Caki2 (cell line): ENCODE data around the gene HIPK1. TPM values are rescaled to one million over a fixed set of nuclear protein-coding genes. Genes with fewer than 3 reads are reported as not detected.

Experiments used
- DNase-seq: peaks from one replicate; pipeline ENCODE4 v3.0.0-alpha.2; 2015; ENCODE audit warnings: low read depth
- in situ Hi-C: cut with HindIII; loops from 2 replicates; pipeline ENCODE4 v1.10.0; 2016; ENCODE audit warnings: low sequenced_read_pairs, low pct_unique_long_range_greater_than_20kb, mixed read lengths
- total RNA-seq: library from RNA; depleted of rRNA; stranded (reverse); fragments of >200 nt; shearing (Covaris generic); gene quantifications from 2 replicates; pipeline ENCODE4 v1.2.3, GENCODE V29; 2014; ENCODE audit warnings: low replicate concordance; rRNA removed

Gene HIPK1
- total RNA-seq, 1 experiment from 2014 or later = 10.0 TPM

GRCh38 chr1:114024049-114024448, 94.9 kb downstream of the HIPK1 start:
- in situ Hi-C loops = no loop called here

GRCh38 chr1:114025609-114026401, 96.7 kb downstream of the HIPK1 start:
- in situ Hi-C loops = no loop called here
- no peak for DNase-seq

More at GRCh38 chr1:114024049-114024448, 94.9 kb downstream of the HIPK1 start:
- DNase-seq = no peak

GRCh38 chr1:114026797-114027196, 97.7 kb downstream of the HIPK1 start:
- DNase-seq = no peak
- in situ Hi-C loops = no loop called here

Other genes starting within 250 kb of the HIPK1 start
- 13.3 and 21.2 TPM in 2 replicates for gene PHTF1, start 169.8 kb upstream of the HIPK1 start, total RNA-seq
- 6.1 and 9.9 TPM in 2 replicates for gene RSBN1, start 116.8 kb upstream of the HIPK1 start, total RNA-seq
- 0.71 TPM in 1 of 2 replicates, not detected in the other for gene PTPN22, start 57.6 kb upstream of the HIPK1 start, total RNA-seq
- 1.9 TPM in 1 of 2 replicates, not detected in the other for gene BCL2L15, start 41.7 kb upstream of the HIPK1 start, total RNA-seq
- 2.0 and 2.3 TPM in 2 replicates for gene AP4B1, start 24.5 kb upstream of the HIPK1 start, total RNA-seq
- gene DCLRE1B, start 24.0 kb upstream of the HIPK1 start, total RNA-seq = 4.6 and 5.1 TPM in 2 replicates
- not detected in 2 replicates for gene OLFML3, start 50.1 kb downstream of the HIPK1 start, total RNA-seq
- not detected in 2 replicates for gene SYT6, start 224.5 kb downstream of the HIPK1 start, total RNA-seq